Liver (tissue), 9 donors: ENCODE results near the gene RAMAC. TPM values are rescaled to one million over a fixed set of nuclear protein-coding genes. Genes with fewer than 3 reads are reported as not detected.

Experiments
- DNase-seq: peaks from one replicate; pipeline ENCODE4 v3.0.0-alpha.2; 2017; ENCODE audit warnings: low spot score
- H3K27ac ChIP-seq, 2 donors: one replicate each; pipeline ENCODE4 v1.7.0; 2013; ENCODE audit warnings: inconsistent platforms in 2 of 2, low read length in 2 of 2, control low read depth in 1 of 2, low read depth in 1 of 2, mild to moderate bottlenecking in 1 of 2
- H3K27me3 ChIP-seq, 4 donors: one replicate each; pipeline versions ENCODE4 v1.6.1 to v1.7.0; 2013; ENCODE audit warnings: low read length in 3 of 4, inconsistent platforms in 1 of 4, mild to moderate bottlenecking in 1 of 4, moderate library complexity in 1 of 4; ENCODE audit not compliant: control insufficient read depth in 4 of 4, insufficient read depth in 4 of 4
- H3K36me3 ChIP-seq, 4 donors: one replicate each; pipeline versions ENCODE4 v1.6.1 to v1.7.0; 2013; ENCODE audit warnings: low read length in 3 of 4, mild to moderate bottlenecking in 3 of 4, low read depth in 1 of 4, moderate library complexity in 1 of 4; ENCODE audit not compliant: control insufficient read depth in 4 of 4, insufficient read depth in 3 of 4
- H3K4me1 ChIP-seq, 4 donors: one replicate each; pipeline versions ENCODE4 v1.6.1 to v1.7.0; 2013; ENCODE audit warnings: low read length in 3 of 4, mild to moderate bottlenecking in 3 of 4, moderate library complexity in 1 of 4; ENCODE audit not compliant: control insufficient read depth in 4 of 4, insufficient read depth in 4 of 4
- H3K4me3 ChIP-seq, 3 donors: one replicate each; pipeline versions ENCODE4 v1.6.1 to v1.7.0; 2013; ENCODE audit warnings: low read length in 3 of 3, control low read depth in 1 of 3, low read depth in 1 of 3, mild to moderate bottlenecking in 1 of 3
- H3K9ac ChIP-seq, 2 donors: one replicate each; pipeline ENCODE4 v1.7.0; 2013; ENCODE audit warnings: low read length in 2 of 2, mild to moderate bottlenecking in 2 of 2, moderate library complexity in 2 of 2, control low read depth in 1 of 2, low read depth in 1 of 2
- H3K9me3 ChIP-seq, 4 donors: one replicate each; pipeline versions ENCODE4 v1.6.1 to v1.7.0; 2013; ENCODE audit warnings: low read length in 3 of 4; ENCODE audit not compliant: control insufficient read depth in 4 of 4
- EGR1 ChIP-seq, 2 donors: IDR thresholded peaks; 2 replicates each; pipeline ENCODE4 v1.6.1; 2016 to 2018; ENCODE audit warnings: antibody characterized with exemption in 2 of 2, low read depth in 2 of 2
- FOXA1 ChIP-seq: IDR thresholded peaks from 2 replicates; pipeline ENCODE4 v1.6.1; 2016; ENCODE audit warnings: antibody characterized with exemption
- FOXA2 ChIP-seq: IDR thresholded peaks from 2 replicates; pipeline ENCODE4 v1.6.1; 2016; ENCODE audit warnings: antibody characterized with exemption
- GABPA ChIP-seq, 2 donors: IDR thresholded peaks in 1 of 2; conservative IDR thresholded peaks in 1 of 2; 2 replicates each; pipeline ENCODE4 v1.6.1; 2016; ENCODE audit warnings: antibody characterized with exemption in 2 of 2, mild to moderate bottlenecking in 1 of 2, moderate library complexity in 1 of 2
- HNF4A ChIP-seq, 2 donors: conservative IDR thresholded peaks; 2 replicates each; pipeline ENCODE4 v1.6.1; 2016; ENCODE audit warnings: antibody characterized with exemption in 2 of 2, mild to moderate bottlenecking in 2 of 2
- HNF4G ChIP-seq: IDR thresholded peaks from 2 replicates; pipeline ENCODE4 v1.6.1; 2016; ENCODE audit warnings: antibody characterized with exemption
- JUND ChIP-seq, 2 donors: IDR thresholded peaks; 2 replicates each; pipeline ENCODE4 v1.6.1; 2016; ENCODE audit warnings: antibody characterized with exemption in 2 of 2
- NR2F2 ChIP-seq: IDR thresholded peaks from 2 replicates; pipeline ENCODE4 v1.6.1; 2016; ENCODE audit warnings: antibody characterized with exemption
- RAD21 ChIP-seq, 2 donors: IDR thresholded peaks; 2 replicates each; pipeline ENCODE4 v1.6.1; 2016; ENCODE audit warnings: antibody characterized with exemption in 2 of 2, mild to moderate bottlenecking in 2 of 2
- RXRA ChIP-seq, 2 donors: IDR thresholded peaks; 2 replicates each; pipeline ENCODE4 v1.6.1; 2017 to 2018; ENCODE audit warnings: antibody characterized with exemption in 2 of 2, mild to moderate bottlenecking in 1 of 2
- SP1 ChIP-seq: IDR thresholded peaks from 2 replicates; pipeline ENCODE4 v1.6.1; 2018; ENCODE audit warnings: antibody characterized with exemption, mild to moderate bottlenecking
- TAF1 ChIP-seq: conservative IDR thresholded peaks from 2 replicates; pipeline ENCODE4 v1.6.1; 2016; ENCODE audit warnings: antibody characterized with exemption, mild to moderate bottlenecking
- YY1 ChIP-seq: IDR thresholded peaks from 2 replicates; pipeline ENCODE4 v1.6.1; 2016; ENCODE audit warnings: antibody characterized with exemption, mild to moderate bottlenecking
- WGBS: extraction: QIAGEN DNeasy Blood & Tissue Kit; methylation state at CpG from one replicate; pipeline ENCODE4 v1.1.7; 2013; 5-methylcytosine and 5-hydroxymethylcytosine counted together
- polyA plus RNA-seq, 2 donors: library from polyadenylated mRNA; stranded (reverse) in 1 of 2; unstranded in 1 of 2; fragments of 200-250 nt in 1 of 2; fragments of >200 nt in 1 of 2; fragmentation: Nextera tagmentation in 1 of 2; extraction: Ambion mirVana in 1 of 2; gene quantifications; one replicate each; pipeline versions ENCODE4 v1.2.1 to v1.2.3, GENCODE V29; 2013 to 2015
- total RNA-seq, 2 donors: library from RNA; depleted of rRNA; stranded (reverse); fragments of >200 nt; gene quantifications; one replicate each; pipeline ENCODE4 v1.2.3, GENCODE V29; 2014
- TF ChIP-seq, protein P1 (sequence below): IDR thresholded peaks from 2 replicates; pipeline ENCODE4 v1.6.1; 2016; ENCODE audit warnings: antibody characterized with exemption
- TF ChIP-seq, protein P2 (sequence below): IDR thresholded peaks from 2 replicates; pipeline ENCODE4 v1.6.1; 2016; ENCODE audit warnings: antibody characterized with exemption
- TF ChIP-seq, protein P3 (sequence below): IDR thresholded peaks from 2 replicates; pipeline ENCODE4 v1.6.1; 2016; ENCODE audit warnings: antibody characterized with exemption
- TF ChIP-seq, protein P4 (sequence below): fragments of 150-350 bp; IDR thresholded peaks from 2 replicates; pipeline ENCODE4 v1.5.1; 2017; ENCODE audit warnings: improper control_type of control experiment, low read depth, low read length; ENCODE audit not compliant: missing input control
- TF ChIP-seq, protein P5 (sequence below): IDR thresholded peaks from 2 replicates; pipeline ENCODE4 v1.6.1; 2016; ENCODE audit warnings: antibody characterized with exemption, mild to moderate bottlenecking
- donor health status: healthy.
- donor health status: healthy.
- donor health status: healthy.
- donor health status: healthy.
- donor health status: healthy.

RAMAC gene
- total and polyA plus RNA-seq, 4 donors, result 10.0 to 26.1 (median 16.6) TPM

DNA sequence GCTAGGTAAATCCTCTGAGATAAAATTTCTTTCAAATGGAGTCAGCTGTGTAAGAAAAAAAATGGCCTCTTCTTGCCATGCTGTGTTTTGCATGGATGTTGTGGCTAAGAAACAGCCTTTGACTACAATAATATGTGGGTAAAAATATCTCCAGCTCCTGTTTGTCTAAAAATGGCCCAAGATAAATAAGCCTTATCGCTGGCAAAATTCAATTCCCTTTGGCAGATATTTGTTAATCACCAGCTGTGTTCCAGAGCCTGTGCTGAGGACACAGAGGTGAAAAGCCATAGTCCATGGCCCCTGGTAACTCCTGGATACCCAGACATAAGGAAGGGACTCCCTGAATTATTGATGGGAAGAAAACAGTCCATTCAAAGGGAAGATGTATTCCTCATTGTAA, 15.3 kb upstream of the RAMAC start:
- Histone ChIP-seq H3K27me3 (no peaks in the 10 kb centered on the region), H3K9ac (no peak overlapping the region), H3K4me1 (peaks cover 8 to 42% (median 34%) of the 10 kb centered on the region in 4 donors), H3K9me3 (no peaks in the 10 kb centered on the region), H3K36me3 (no peaks in the 10 kb centered on the region), H3K27ac (peak overlapping the region; percentile 47 to 53), H3K4me3 (no peak overlapping the region)
- DNase-seq, result no peak
- 28% methylated on average over 1 of the region's 1 CpG for WGBS
- TF ChIP-seq, protein P1, sequence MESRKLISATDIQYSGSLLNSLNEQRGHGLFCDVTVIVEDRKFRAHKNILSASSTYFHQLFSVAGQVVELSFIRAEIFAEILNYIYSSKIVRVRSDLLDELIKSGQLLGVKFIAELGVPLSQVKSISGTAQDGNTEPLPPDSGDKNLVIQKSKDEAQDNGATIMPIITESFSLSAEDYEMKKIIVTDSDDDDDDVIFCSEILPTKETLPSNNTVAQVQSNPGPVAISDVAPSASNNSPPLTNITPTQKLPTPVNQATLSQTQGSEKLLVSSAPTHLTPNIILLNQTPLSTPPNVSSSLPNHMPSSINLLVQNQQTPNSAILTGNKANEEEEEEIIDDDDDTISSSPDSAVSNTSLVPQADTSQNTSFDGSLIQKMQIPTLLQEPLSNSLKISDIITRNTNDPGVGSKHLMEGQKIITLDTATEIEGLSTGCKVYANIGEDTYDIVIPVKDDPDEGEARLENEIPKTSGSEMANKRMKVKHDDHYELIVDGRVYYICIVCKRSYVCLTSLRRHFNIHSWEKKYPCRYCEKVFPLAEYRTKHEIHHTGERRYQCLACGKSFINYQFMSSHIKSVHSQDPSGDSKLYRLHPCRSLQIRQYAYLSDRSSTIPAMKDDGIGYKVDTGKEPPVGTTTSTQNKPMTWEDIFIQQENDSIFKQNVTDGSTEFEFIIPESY, result peak; percentile 79
- TF ChIP-seq RAD21 (IDR thresholded peaks at IDR 0.05) (peak; percentile 53 to 61), RXRA (IDR thresholded peaks at IDR 0.05) (peak; percentile 91 to 94), GABPA (IDR thresholded peaks at IDR 0.05 in 1 of 2, conservative IDR thresholded peaks at IDR 0.05 in 1 of 2) (peak in 1 of 2 donors; percentile 56), SP1 (peak; percentile 78), NR2F2 (peak; percentile 86), HNF4A (conservative IDR thresholded peaks at IDR 0.05) (peak; percentile 93 to 94), TAF1 (no peak), YY1 (peak; percentile 87), JUND (IDR thresholded peaks at IDR 0.05) (peak; percentile 41 to 79), HNF4G (peak; percentile 74), FOXA2 (peak; percentile 83), FOXA1 (peak; percentile 77), EGR1 (IDR thresholded peaks at IDR 0.05; ENCODE audit: low read depth in 2 of 2) (peak in 1 of 2 donors; percentile 27)
- TF ChIP-seq, protein P2, sequence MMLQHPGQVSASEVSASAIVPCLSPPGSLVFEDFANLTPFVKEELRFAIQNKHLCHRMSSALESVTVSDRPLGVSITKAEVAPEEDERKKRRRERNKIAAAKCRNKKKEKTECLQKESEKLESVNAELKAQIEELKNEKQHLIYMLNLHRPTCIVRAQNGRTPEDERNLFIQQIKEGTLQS, result no peak
- TF ChIP-seq, protein P3, sequence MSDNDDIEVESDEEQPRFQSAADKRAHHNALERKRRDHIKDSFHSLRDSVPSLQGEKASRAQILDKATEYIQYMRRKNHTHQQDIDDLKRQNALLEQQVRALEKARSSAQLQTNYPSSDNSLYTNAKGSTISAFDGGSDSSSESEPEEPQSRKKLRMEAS, result peak; percentile 57
- TF ChIP-seq, protein P4, sequence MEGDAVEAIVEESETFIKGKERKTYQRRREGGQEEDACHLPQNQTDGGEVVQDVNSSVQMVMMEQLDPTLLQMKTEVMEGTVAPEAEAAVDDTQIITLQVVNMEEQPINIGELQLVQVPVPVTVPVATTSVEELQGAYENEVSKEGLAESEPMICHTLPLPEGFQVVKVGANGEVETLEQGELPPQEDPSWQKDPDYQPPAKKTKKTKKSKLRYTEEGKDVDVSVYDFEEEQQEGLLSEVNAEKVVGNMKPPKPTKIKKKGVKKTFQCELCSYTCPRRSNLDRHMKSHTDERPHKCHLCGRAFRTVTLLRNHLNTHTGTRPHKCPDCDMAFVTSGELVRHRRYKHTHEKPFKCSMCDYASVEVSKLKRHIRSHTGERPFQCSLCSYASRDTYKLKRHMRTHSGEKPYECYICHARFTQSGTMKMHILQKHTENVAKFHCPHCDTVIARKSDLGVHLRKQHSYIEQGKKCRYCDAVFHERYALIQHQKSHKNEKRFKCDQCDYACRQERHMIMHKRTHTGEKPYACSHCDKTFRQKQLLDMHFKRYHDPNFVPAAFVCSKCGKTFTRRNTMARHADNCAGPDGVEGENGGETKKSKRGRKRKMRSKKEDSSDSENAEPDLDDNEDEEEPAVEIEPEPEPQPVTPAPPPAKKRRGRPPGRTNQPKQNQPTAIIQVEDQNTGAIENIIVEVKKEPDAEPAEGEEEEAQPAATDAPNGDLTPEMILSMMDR, result no peak
- TF ChIP-seq, protein P5, sequence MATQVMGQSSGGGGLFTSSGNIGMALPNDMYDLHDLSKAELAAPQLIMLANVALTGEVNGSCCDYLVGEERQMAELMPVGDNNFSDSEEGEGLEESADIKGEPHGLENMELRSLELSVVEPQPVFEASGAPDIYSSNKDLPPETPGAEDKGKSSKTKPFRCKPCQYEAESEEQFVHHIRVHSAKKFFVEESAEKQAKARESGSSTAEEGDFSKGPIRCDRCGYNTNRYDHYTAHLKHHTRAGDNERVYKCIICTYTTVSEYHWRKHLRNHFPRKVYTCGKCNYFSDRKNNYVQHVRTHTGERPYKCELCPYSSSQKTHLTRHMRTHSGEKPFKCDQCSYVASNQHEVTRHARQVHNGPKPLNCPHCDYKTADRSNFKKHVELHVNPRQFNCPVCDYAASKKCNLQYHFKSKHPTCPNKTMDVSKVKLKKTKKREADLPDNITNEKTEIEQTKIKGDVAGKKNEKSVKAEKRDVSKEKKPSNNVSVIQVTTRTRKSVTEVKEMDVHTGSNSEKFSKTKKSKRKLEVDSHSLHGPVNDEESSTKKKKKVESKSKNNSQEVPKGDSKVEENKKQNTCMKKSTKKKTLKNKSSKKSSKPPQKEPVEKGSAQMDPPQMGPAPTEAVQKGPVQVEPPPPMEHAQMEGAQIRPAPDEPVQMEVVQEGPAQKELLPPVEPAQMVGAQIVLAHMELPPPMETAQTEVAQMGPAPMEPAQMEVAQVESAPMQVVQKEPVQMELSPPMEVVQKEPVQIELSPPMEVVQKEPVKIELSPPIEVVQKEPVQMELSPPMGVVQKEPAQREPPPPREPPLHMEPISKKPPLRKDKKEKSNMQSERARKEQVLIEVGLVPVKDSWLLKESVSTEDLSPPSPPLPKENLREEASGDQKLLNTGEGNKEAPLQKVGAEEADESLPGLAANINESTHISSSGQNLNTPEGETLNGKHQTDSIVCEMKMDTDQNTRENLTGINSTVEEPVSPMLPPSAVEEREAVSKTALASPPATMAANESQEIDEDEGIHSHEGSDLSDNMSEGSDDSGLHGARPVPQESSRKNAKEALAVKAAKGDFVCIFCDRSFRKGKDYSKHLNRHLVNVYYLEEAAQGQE, result peak; percentile 44
